CD4-positive, alpha-beta T cell treated with Interleukin-10 for 1 hour (primary cell): ENCODE data around the gene PLSCR2.
"Not testable (repeated sequence)": the region's sequence is repeated elsewhere in the genome, so short reads cannot be mapped to it uniquely, and the experiment has no call there.

ENCODE experiments used
- DNase-seq: peaks from one replicate; pipeline ENCODE4 v3.0.0-alpha.2; 2020

The PLSCR2 gene, protein sequence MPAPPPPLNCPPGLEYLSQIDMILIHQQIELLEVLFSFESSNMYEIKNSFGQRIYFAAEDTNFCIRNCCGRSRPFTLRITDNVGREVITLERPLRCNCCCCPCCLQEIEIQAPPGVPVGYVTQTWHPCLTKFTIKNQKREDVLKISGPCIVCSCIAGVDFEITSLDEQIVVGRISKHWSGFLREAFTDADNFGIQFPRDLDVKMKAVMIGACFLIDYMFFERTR

DNA sequence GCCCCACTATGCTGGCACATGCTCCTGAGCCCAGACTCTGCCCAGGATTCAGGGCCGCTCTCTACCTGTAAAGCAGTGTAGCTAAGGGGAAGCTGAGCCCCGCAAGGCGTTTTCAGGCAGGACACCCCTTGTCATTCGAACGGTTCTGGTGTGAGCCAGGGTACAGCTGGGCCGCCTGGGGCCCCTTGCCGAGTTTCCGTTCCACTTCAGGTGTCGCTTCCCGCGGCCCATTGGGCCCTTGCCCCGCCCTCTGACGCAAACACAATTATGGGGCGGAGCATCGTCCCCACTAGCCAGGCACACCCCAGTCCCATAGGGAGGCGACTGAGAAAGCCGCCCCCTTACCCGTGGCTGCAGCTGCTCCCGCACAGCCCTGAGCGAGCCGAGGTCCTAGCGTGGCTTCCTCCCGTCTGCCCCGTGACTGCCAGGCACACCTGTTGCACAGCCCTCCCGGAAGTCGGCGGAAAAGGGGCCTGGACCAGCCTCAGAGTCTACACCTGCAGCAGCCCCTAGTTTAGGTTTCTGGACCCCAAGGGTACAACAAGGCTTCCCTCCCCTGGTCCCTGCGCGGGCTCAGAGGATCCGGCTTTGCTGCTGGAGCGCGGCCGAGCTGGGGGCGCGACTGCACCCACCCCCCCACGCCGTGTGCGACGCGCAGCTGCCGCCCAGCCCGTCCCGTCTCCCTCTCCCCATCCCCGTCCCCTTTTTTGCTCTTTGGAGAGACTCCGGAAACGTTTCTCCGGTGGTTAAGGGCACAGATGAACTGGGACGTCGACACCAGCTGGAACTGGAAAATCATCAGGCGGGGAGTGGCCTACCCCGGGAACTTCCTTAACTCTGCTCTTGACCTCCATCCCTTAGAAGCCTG lies at the start of gene PLSCR2:
PLSCR2 (minus strand) TSS at position 412 of the 868 bp plus-strand sequence. CDS start 9,657 bp downstream, outside the sequence.
- DNase-seq: peak; percentile 82

DNA sequence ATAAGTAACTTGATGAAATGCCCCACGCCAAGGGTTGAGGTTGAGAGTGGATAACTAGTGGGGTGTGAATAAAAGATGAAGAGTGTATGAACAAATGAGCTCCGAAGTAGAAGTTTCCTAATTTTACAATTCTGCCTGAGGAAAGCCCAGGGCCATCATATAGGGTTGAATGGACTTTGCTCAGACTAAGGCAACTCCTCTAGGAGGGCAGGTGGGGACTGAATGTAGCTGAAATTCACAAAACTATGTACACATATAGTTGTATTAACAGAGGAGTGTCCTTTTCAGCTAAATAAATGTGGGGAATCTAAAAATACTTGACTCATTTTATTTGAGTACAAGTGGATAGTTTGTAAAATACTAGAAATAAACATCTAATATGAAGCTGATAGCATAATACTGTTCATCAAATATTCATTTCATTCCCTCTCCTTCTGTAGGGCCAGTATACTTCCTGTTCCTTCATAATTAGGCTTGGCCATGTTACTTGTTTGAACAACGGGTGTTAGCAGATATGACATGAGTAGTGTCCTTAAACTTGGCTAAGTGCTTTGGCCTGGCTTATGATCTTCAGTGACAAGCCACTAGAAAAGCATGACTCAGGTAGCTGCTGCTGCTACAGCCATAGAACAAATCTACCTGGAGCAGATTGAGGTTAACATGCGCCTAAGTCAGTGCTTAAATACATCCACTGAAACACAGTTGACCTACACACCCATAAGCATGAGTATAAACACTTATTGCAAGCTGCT lies 48.5 kb upstream of the PLSCR2 start:
- no peak for DNase-seq

DNA sequence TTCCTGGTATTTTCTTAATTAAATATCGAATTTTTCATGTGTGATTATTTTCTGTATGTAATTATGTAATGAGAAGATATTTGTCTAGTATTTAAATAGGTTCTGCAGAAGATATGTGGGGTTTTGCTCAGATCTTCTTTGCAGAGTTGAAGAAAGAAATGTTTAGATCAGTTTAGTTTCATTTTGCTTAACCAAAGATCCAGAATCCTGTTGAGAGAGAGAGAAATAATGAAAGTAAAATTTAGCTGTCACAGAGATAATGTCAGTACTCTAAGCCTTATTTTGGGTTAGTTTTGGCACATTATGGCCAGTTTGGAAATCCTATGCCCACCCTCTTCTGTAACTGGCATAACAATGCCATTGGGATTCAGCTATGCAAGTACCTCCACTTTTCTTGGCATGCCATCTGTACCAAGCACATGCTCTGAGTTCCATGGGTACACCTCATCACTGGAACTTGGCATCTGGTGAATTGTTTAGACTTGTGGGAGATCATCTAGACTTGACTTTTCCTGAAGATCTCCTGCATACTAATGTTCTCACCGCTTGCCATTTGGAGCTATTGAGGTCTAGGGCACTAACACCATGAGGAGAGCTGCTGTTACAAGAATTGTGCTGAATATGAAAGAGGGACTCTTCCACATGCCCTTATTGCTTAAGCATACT lies 44.2 kb upstream of the PLSCR2 start:
- no peak for DNase-seq

DNA sequence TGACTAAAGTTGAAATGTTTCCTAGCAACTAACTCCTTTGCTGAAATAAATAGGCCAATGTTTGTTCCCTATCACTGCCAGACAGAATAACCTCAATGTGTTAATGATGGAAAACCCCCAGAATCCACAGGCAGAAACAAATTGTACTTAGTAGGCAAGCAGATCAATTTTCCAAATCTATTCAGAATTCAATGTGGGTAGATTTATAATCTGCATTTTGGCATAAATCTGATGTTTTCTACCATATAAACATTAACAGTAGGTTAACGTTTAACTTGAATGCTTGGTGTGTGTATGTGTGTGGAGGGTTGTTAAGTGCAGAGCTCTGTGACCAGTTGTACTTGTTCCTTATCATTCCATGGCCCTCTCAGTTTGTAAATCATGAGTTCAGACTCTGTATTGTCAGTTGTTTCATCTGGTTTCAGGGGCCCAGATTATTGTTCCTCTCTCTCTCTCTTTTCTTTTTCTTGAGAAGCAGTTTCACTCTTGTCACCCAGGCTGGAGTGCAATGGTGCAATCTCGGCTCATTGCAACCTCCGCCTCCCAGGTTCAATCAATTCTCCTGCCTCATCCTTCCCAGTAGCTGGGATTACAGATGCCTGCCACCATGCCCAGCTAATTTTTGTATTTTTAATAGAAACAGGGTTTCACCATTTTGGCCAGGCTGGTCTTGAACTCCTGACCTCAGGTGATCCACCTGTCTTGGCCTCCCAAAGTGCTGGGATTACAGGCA lies 42.2 kb upstream of the PLSCR2 start:
- no peak for DNase-seq

DNA sequence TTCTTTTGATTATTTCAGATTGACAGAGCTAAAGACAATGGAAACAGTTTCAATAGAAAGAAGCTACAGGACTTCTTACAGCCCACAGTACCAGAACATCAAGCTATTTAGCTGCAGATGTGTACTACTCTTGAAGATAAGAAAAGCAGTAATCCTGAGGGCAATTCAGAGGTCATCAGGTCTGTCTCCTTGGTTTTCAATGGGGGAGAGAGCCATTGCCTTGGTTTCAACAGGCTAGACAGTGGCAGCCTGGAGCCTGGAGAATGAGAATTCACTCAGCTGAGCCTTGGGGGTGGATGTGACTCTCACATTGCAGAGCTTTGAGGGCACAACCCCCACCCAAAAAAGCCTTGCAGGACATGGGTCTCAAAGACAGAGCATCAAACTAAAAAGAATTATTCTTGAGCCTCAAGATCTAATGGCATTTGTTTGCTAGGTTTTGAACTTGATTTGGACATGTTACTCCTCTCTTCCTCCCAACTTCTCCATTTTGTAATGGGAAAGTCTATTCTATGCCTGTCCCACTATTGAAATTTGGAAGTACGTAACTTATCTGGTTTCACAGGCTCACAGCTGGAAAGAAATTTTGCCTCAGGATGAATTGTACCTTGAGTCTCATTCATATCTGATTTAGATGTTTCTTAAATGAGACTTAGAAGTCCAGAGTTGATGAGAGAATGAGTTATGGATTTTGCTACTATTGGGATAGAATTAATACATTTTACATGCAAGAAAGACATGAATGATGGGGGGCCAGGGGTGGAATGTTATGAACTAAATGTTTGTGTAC lies 38.2 kb upstream of the PLSCR2 start:
- DNase-seq: no peak

DNA sequence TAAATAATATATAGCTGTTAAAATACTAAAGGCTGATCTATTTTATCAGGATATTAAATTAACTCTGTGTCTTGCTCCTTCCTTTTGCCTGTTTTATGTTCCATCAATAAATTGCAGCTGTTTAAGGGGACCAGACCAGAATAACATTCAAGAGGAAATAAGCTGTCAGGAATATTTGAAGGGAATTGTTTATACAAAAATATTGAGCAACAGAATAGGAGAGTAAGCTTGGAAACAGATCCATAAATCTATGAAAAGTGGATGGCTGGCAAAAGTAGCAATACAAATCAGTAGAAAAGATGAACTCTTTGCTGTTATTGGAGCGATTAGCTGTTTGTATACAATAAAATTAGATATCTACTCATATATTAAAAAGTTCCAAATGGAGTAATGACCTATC lies 36.2 kb upstream of the PLSCR2 start:
- DNase-seq: no peak

DNA sequence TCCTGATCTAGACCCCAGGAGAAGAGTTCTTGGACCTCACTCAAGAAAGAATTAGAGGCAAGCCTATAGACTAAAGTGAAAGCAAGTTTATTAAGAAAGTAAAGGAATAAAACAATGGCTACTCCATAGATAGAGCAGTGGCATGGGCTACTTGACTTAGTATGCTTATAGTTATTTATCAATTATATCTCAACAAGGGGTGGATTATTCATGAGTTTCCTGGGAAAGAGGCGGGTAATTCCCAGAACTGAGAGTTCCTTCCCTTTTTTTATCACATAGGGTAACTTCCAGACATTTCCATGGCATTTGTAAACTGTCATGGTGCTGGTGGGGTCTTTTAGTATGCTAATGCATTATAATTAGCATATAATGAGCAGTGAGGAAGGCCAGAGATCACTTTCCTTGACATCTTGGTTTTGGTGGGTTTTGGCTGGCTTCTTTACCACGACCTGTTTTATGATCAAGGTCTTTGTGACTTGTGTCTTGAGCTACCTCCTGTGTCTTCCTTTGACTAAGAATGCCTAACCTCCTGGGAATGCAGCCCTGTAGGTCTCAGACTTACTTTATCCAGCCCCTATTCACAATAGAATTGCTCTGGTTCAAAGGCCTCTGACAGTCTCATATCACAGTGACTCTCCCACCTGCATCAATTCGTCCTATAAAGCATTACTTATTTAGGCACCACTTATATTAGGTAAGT lies 35.3 kb upstream of the PLSCR2 start:
- no peak for DNase-seq

DNA sequence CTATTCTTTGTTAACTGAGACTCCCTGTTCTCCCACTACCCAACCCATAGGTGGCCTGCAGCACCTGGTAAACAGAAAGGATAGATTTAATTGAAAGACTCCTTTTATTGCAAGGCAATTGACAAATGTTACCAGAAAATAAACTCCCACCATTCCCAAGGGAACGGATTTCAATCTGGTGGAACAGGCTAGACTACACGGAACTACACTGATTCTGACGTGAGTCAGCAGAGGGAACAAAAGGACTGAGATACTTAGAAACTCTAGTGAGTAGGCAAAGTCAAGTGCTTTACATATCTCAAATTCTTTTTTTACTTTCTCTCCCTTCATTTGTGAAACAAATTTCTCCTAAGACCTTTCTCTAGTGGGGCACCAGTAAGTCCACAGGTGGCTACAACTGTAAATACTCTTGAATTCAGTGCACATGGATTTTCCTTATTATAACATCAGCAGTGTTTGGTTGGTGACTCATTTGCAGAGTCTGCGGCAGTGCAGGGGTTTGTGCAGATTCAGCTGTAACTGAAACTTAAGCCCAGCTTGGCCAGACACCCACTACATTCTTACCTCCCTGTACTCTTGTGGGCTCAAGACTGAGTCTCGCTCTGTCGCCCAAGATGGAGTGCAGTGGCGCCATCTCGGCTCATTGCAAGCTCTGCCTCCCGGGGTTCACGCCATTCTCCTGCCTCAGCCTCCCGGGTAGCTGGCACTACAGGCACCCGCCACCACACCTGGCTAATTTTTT lies 34.3 kb upstream of the PLSCR2 start:
- DNase-seq: no peak

DNA sequence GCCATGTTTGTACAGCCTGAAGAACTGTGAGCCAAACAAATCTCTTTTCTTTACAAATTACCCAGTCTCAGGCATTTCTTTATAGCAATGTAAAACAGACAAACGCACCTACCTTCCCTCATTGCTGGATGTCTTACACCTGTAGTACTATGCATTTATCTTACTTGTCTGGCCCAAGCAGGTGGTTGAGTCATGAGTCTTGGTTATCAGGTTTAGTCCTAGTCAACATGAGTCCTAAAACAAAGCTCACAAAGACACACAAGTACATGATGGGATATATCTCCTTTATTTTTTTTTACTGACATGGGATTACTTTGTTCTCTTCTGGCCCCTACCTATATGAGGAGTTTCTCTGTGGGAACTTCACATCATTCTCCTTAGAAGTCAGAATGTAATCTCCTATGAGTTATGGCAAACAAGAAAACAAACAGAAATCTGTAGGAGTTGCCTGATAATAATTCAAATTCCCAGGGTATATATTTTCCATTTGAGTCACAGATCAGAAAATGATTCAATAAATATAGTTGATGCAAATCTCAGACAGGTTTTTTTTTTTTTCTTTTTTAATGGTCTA lies 33.6 kb upstream of the PLSCR2 start:
- no peak for DNase-seq

DNA sequence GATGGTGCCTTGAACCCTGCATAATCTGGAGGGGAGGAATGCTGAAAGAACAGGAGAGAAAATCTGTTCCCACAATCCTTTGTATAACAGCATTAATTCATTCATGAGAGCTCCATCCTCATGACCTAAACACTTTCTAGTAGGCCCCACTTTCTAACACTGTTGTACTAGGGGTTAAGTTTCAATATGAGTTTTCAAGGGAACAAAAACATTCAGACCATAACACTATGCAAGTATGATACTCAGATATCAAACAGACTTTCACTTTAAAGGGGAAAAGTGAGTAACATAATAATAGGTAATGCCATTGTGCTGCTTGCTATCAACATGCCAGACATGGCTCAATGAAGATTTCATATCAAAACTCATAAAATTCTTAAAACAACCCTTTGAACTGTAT lies 32.4 kb upstream of the PLSCR2 start:
- no peak for DNase-seq

DNA sequence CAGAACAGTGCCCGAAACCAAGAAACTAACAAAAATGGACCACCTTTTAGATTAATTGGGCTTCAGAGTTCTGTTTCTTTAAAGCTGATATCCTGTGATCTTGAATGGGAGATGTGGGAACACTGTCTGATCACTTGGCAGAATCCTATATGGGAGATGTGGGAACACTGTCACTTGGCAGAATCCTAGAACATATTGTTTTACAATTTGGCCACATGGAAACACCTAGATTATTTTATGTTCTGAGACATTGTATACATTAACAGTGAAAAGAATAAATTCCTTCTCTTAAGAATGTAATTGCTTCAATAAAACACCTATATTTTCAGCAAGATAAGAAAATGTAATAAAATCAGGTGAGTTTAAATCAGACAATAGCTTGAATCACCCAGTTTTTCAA lies 30.3 kb upstream of the PLSCR2 start:
- DNase-seq: no peak

DNA sequence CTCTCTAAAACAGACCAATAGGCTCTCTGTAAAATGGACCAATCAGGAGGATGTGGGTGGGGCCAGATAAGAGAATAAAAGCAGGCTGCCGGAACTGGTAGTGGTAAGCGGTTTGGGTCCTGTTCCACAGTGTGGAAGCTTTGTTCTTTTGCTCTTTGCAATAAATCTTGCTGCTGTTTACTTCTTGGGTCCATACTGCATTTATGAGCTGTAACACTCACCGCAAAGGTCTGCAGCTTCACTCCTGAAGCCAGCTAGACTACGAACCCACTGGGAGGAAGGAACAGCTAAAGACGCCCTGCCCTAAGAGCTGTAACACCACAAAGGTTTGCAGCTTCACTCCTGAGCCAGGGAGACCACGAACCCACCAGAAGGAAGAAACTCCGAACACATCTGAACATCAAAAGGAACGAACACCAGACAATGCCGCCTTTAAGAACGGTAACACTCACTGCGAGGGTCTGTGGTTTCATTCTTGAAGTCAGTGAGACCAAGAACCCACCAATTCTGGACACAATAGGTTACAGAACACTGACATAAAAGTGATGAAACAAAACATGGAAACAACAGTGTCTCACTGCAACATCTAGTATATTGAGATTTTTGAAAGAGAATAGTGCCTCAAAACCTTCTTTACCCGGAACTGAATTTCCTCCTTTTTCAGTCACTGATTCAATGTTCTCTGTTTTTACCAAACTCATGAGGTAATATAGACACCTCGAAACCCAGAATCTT lies 28.8 kb upstream of the PLSCR2 start:
- DNase-seq: peak; percentile 45

DNA sequence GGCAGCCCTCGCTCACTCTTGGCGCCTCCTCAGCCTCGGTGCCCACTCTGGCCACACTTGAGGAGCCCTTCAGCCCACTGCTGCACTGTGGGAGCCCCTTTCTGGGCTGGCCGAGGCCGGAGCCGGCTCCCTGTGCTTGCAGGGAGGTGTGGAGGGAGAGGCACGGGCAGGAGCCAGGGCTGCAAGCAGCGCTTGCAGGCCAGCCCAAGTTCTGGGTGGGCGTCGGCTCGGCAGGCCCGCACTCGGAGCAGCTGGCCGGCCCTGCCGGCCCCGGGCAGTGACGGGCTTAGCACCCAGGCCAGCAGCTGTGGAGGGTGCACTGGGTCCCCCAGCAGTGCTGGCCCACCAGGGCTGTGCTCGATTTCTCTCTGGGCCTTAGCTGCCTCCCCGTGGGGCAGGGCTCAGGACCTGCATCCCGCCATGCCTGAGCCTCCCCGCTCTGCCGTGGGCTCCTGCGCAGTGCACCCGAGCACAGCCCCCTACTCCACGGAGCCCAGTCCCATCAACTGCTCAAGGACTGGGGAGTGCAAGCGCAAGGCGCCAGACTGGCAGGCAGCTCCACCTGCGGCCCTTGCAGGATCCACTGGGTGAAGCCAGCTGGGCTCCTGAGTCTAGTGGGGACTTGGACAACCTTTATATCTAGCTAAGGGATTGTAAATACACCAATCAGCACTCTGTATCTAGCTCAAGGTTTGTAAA lies 27.9 kb upstream of the PLSCR2 start:
- DNase-seq: not testable (repeated sequence)

DNA sequence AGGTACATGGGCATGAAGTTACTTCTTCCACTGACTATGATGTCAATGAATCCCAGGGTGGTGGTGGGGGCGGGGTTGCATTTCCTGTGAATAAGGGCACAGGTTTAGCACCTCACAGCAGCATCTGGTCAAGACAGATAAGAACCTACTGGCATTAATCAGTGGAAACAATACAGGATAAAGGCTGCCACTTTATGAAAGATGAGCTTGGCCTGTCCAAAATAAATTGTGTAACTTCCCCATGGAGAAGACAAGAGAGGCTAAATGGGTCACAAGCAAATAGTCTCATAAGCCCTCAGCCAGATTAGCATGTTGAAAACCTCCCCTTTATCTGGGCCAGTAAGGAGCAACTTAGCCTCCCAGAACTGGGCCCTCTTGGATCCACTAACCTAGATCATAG lies 27.4 kb upstream of the PLSCR2 start:
- DNase-seq: no peak

DNA sequence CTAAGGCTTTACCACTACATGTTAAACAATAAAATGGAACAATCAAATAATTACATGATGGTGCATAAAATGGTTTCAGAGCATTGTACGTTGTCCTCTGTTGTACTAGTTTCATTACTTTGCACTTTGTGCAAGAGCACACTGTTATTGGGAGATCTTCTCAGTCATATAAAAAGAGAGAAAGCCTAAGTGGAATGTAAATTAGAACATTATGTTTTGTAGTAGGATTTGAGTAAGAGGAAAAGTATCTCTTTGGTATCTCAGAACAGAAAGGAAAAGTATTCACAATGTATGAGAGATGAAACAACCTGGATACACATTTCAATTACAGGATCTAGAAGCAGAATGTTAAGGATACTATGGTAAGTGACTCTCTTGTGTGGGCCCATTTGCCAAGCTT lies 26.9 kb upstream of the PLSCR2 start:
- DNase-seq: no peak

DNA sequence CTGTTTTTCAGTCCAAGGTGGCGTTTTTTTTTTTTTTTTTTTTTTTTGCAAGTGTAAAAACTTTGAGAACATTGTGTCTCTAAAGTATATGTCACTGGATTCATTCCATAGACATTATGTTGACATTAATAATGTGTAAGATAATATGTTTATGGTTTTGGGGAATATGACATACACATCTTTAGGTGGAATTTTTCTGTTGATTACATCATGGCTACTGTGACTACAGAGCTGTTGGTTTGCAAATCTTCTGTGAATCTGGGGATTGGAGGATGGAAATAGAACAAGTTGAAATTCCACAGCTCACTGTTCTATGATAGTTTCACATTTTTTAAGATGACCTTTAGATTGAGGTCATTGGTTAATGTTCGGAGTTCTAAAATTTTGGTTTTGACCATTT lies 24.4 kb upstream of the PLSCR2 start:
- no peak for DNase-seq

DNA sequence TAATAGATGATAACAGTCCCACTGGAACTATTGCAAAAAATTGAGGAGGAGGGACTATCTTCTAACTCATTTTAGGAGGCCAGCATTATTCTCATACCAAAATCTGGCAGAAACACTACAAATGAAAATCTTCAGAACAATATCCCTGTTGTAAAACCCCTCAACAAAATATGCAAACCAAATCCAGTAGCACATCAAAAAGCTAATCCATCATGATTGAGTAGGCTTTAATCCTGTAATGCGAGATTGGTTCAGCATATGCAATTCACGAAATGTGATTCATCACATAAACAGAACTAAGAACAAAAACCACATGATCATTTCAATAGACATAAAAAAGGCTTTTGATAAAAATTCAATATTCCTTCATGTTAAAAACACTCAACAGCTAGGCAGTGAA lies 23.9 kb upstream of the PLSCR2 start:
- DNase-seq: no peak

DNA sequence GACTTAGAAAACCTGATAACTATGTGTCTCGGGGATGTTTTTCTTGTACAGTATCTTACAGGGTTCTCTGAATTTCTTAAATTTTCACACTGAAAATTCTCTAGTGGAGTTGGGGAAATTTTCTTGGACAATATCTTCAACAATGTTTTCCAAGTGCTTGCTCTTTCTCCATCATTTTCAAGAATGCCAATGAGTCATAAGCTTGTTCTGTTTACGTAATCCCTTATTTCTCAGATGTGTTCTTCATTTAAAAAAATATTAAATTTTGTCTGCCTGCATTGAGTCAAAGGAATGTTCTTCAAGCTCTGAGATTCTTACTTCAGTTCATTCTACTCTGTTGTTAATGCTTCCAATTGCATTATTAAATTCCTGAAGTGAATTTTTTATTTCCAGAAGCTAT lies 21.9 kb upstream of the PLSCR2 start:
- DNase-seq: no peak
